Dendritic cell treated with granulocyte-macrophage colony-stimulating factor and Interleukin-4, amounts not matched to agents 40 ng/mL and 50 ng/mL, for 4 days (primary cell): ENCODE measurements around the gene DCDC1.

Source experiments
- H3K27ac Mint-ChIP-seq: one replicate; pipeline ENCODE4 v1.8.0; 2022; ENCODE audit warnings: mild to moderate bottlenecking, mixed read lengths
- H3K27me3 Mint-ChIP-seq: one replicate; pipeline ENCODE4 v1.8.0; 2022; ENCODE audit warnings: mild to moderate bottlenecking, mixed read lengths
- H3K36me3 Mint-ChIP-seq: one replicate; pipeline ENCODE4 v1.8.0; 2022; ENCODE audit warnings: low read depth, mixed read lengths
- H3K4me1 Mint-ChIP-seq: one replicate; pipeline ENCODE4 v1.8.0; 2022; ENCODE audit warnings: low read depth, mixed read lengths
- H3K4me3 Mint-ChIP-seq: one replicate; pipeline ENCODE4 v1.8.0; 2022; ENCODE audit warnings: mild to moderate bottlenecking, moderate library complexity, mixed read lengths
- H3K9me3 Mint-ChIP-seq: one replicate; pipeline ENCODE4 v1.8.0; 2022; ENCODE audit warnings: mixed read lengths
- intact Hi-C: fragments of 100-400 bp; cut with micrococcal nuclease; formaldehyde crosslinking; loops from one replicate; pipeline ENCODE4 v1.15.0; 2022

The DCDC1 gene

DNA sequence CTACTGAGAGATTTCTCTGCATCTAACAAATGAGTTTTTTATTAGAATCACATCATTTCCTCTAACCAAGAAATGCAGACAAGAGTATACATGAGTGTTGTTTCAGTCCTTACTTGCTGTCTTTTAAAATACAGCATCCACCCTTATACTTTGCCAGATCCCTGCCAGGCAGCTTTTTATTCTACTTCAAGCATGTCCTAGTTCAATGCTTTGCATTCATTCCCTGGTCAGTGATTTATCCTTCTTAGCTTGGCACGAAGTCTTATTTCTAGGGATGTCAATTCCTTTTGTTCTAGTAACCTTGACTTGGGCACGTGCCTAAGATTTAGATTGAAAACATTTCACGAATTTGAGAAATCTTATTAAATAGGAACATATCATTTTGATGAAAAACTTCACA lies 476.2 kb downstream of the DCDC1 start:
- H3K9me3 Mint-ChIP-seq = no peaks in the 10 kb centered on the region
- H3K27me3 Mint-ChIP-seq = peaks cover 1% of the 10 kb centered on the region
- intact Hi-C loops = no loop called here
- H3K27ac Mint-ChIP-seq = no peak overlapping the region
- H3K4me1 Mint-ChIP-seq = no peaks in the 10 kb centered on the region
- H3K36me3 Mint-ChIP-seq = no peaks in the 10 kb centered on the region
- no peak overlapping the region for H3K4me3 Mint-ChIP-seq

DNA sequence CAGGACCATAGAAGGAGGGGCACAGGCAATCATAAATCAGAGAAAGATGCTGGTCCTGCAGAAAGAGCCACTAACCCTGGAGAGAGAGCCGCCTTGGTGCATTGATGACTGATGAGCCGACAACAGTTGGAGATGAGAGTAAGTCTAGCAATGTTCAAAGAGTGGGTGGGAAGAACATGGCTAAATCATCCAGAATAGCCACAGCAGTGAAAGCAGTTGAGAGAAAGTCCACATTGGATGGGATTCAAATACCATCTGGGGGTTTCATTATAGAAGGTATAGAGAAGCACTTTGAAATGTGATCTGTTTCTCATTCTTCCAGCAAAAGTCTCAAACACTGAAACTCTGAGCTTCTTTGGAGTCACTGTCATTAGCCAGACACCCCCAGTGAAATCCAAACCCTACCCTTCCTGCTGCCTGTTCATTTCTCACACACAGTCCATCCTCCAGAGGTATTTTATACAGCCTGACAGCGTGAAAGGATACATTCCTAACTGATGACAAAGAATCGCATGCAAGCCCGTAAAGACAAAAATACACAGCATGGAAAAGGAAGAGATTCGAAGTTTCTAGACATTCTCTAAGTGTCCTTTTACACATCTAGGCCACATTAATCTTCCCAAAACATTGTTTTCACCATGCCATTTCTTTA lies 480.3 kb downstream of the DCDC1 start:
- H3K9me3 Mint-ChIP-seq = no peaks in the 10 kb centered on the region
- no peak overlapping the region for H3K27ac Mint-ChIP-seq
- no peaks in the 10 kb centered on the region for H3K4me1 Mint-ChIP-seq
- H3K4me3 Mint-ChIP-seq = no peak overlapping the region
- H3K36me3 Mint-ChIP-seq = no peaks in the 10 kb centered on the region
- intact Hi-C loops = no loop called here
- no peaks in the 10 kb centered on the region for H3K27me3 Mint-ChIP-seq

DNA sequence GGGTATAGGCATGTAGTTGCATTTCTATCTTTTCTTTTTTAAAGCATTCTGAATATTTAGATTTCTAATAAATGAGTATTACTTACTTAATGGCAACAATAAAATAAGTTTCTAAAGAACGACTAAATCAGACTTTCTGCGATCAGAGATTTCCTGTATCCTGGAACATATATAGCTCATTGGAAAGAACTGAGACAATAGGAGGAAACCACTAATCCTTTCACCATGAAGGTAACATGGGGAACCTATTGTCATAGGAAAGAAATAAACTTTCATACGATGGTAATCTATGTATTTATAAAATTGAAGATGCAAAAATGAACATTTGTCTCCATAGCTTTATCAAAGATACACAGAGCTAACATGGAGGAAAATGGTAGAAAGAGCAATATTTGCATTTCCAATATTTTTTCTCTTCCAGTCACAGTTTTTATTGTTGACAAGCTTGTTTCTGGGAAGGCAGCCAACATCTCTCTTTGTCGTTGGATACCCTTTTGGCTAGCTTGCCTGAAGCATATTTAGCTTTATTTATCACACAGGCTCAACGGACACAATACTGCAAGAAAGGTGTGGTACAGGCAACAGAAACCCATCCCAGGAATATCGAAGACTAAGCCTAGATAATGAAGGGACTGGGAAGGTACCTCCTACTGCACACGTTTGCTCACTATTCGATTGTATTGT lies 490.1 kb downstream of the DCDC1 start:
- no peaks in the 10 kb centered on the region for H3K36me3 Mint-ChIP-seq
- H3K9me3 Mint-ChIP-seq = no peaks in the 10 kb centered on the region
- intact Hi-C loops = no loop called here
- H3K27ac Mint-ChIP-seq = no peak overlapping the region
- no peak overlapping the region for H3K4me3 Mint-ChIP-seq
- H3K27me3 Mint-ChIP-seq = peaks cover 2% of the 10 kb centered on the region
- H3K4me1 Mint-ChIP-seq = no peaks in the 10 kb centered on the region

DNA sequence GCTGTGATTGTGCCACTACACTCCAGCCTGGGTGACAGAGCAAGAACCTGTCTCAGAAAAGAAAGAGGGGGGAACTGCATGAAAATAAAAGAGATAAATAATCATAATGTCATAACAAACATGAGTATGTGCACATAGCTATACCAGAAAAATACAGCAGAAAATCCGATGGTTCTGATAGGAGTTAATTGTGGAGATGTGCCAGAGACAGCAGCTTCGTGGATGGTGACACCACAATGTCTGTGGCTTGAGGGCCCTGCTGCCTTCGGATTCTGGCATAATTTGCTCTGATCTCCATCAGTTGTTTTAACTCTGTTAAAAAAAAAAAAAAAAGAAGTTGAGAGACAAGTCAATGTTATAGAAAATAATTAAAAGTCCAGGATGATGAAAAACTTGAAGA lies 491.1 kb downstream of the DCDC1 start:
- Mint-ChIP-seq H3K4me1 (no peaks in the 10 kb centered on the region), H3K4me3 (no peak overlapping the region), H3K27me3 (peaks cover 2% of the 10 kb centered on the region), H3K36me3 (no peaks in the 10 kb centered on the region), H3K27ac (no peak overlapping the region), H3K9me3 (no peaks in the 10 kb centered on the region)
- intact Hi-C loops = no loop called here

DNA sequence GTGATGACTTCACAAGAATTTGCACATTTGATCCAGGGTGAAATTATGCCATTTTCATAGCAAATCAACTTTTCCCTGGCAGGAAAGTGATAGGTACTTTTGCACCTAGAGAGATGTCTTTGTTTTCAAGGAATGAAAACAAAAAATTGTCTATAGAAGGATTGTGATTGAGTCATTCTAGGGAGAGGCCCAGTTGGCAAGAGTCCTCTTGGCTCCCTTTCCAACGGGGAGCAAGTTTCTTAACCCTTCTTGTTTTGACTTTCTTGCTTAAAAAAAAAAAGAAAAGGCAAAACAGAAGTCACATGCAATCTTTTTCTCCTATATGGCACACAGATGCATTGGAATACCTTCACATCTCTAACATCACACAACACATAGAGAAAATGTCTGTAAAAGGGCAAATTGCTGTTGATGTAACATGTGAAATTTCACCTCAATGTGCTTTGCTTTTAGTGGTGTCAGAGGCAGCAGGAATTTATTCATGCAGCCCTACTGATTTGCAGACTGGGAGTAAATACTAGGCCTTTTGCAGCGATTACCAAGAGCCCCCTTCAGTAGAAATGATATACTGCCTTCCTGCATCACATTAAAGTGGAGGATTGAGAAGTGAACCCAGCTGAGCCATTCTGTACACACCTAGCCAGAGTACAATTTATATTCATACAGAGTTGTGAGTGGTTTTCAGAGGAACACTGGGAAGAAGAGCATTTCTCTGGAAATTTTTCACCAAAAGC lies 492.7 kb downstream of the DCDC1 start:
- Mint-ChIP-seq H3K9me3 (no peaks in the 10 kb centered on the region), H3K27ac (no peak overlapping the region), H3K36me3 (no peaks in the 10 kb centered on the region), H3K4me3 (no peak overlapping the region), H3K4me1 (no peaks in the 10 kb centered on the region), H3K27me3 (no peaks in the 10 kb centered on the region)
- intact Hi-C loops = no loop called here

DNA sequence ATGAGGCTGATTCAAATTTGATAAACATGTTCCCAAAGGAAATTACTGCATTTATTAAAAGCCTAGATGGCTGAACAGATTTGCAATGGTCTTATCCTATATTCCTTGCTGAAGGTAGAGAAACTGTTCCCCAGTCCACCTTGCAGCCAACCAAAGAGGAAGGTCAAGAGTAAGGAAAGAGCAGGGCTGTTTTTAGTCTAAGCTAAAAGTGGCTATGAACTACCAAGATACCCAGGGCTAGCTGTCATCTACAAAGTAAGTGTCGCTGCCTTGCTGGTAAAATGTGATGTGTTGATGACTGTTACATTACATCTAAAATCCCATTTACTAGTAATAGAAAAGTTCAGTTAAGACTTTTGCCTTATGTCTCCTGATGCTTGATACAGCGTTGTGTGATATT lies 493.3 kb downstream of the DCDC1 start:
- H3K27ac Mint-ChIP-seq = no peak overlapping the region
- intact Hi-C loops = no loop called here
- H3K36me3 Mint-ChIP-seq = no peaks in the 10 kb centered on the region
- H3K4me3 Mint-ChIP-seq = no peak overlapping the region
- H3K27me3 Mint-ChIP-seq = no peaks in the 10 kb centered on the region
- no peaks in the 10 kb centered on the region for H3K4me1 Mint-ChIP-seq
- H3K9me3 Mint-ChIP-seq = no peaks in the 10 kb centered on the region

DNA sequence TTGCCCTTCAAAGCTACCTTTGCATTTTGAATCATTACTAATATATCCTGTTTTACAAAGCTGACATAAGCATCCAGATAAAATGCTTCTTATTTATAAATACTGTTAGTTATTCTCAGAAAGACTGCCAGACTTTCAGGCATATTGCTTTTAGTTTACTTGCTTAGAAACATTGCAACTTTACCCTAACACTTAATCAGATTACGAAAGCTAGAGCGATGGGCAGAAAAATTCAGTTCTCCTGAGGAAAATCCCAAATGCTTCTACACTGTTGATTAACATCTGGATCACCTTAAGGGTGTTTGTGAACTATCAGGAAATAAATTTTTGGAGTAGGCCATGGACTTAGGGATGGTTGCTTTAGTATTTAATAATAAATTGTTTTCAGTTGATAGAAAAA lies 493.7 kb downstream of the DCDC1 start:
- Mint-ChIP-seq H3K4me3 (no peak overlapping the region), H3K4me1 (no peaks in the 10 kb centered on the region), H3K27me3 (no peaks in the 10 kb centered on the region), H3K9me3 (no peaks in the 10 kb centered on the region), H3K27ac (no peak overlapping the region), H3K36me3 (no peaks in the 10 kb centered on the region)
- intact Hi-C loops = no loop called here

DNA sequence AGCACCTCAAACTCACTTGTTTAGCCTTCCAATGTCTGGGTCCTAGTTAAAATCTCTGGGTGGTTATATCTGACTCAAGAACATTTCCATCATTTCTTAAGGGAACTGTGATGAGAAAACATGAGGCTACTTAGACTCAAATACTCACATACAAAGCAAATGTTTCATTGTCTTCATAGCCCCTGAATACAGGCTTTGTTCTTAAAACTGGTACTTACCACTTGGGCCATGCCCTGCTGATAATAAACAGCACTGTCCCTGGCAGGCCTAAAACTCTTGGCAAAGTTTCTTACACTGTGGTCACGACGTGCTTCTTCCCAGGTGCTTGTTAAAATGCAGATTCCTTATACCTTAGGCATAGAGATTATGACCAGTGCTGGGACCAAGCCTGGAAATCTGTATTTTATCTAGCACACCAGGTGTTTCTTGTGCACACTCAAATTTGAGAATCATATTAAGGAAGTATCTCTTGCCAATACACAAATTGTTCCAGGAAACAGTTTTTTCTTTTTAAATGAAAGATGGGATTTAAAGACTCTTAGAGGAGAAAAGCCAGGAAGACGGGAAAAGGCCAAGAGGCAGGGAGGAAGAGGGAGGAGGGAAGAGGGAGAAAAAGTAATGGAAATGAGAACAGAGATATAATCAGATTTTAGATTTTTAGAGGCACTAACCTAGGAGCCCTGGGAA lies 495.5 kb downstream of the DCDC1 start:
- H3K27me3 Mint-ChIP-seq = peaks cover 1% of the 10 kb centered on the region

DNA sequence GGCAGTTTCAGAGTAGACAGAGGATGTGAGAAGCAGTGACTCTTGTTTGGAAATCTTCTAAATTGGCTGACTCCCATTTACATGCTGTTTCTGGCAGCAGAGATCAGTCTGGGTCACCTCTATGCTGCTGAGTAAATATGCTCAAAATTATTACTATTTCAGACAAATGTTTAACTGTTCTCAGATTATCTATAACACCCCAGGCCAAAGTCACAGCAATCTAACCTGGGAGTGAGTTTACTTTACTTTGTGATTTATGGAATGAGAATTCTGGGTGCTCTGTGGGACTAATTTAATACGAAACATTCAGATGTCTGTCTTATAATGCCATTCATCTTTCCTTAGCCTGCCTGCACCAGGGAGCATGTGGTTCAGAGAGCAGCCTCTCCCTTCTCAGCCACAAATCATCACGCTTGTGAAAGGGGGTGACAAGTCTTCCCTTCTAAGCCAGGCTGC lies 500.9 kb downstream of the DCDC1 start:
- H3K4me1 Mint-ChIP-seq = no peaks in the 10 kb centered on the region
- H3K27me3 Mint-ChIP-seq = peaks cover 1% of the 10 kb centered on the region
- H3K27ac Mint-ChIP-seq = no peak overlapping the region
- no peaks in the 10 kb centered on the region for H3K36me3 Mint-ChIP-seq
- no peaks in the 10 kb centered on the region for H3K9me3 Mint-ChIP-seq
- no peak overlapping the region for H3K4me3 Mint-ChIP-seq
- intact Hi-C loops = no loop called here

More for the DNA sequence above, 495.5 kb downstream of the DCDC1 start:
- H3K4me3 Mint-ChIP-seq = no peak overlapping the region
- intact Hi-C loops = no loop called here
- H3K27ac Mint-ChIP-seq = no peak overlapping the region
- H3K4me1 Mint-ChIP-seq = no peaks in the 10 kb centered on the region
- no peaks in the 10 kb centered on the region for H3K9me3 Mint-ChIP-seq
- no peaks in the 10 kb centered on the region for H3K36me3 Mint-ChIP-seq

DNA sequence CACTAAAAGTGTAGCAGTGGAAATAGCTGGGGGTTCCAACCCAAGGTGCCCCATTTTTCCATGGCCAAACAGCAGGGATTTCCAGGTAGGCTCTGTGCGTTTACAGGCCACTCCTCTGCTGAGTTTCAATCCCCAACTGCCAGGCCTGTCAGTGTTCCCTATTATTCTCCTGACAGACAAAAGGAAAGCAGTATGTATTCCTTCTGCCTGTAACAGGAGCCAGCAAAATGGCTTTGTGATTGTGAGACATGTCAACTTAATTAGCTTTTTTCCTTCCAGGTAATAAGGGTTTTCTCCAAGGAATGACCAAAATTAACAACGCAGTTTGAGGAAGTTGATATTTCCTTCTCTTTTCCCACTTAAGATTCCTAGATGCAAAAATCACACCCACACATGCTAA lies 506.3 kb downstream of the DCDC1 start:
- Mint-ChIP-seq H3K36me3 (no peaks in the 10 kb centered on the region), H3K9me3 (no peaks in the 10 kb centered on the region), H3K27me3 (peaks cover 1% of the 10 kb centered on the region), H3K4me3 (no peak overlapping the region), H3K4me1 (no peaks in the 10 kb centered on the region), H3K27ac (no peak overlapping the region)
- intact Hi-C loops = no loop called here

DNA sequence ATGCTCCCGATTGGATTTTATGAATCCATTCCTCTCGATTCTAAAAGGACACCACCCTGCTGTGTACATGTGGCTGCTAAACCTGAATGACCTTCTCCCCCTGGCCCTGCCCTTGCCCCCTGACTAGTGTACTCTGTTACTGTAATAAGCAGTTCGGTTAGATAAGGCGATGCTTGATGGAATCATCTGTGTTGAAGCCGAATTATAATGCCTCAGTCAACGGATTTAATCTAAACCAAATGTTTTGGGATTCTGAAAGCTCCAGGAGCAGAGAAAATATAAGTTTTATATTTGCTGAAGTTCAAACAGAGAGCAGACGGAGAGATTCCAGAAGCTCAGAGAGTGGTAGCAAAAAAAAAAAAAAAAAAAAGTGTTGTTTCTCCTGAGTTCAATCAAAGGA lies 508.0 kb downstream of the DCDC1 start:
- Mint-ChIP-seq H3K27ac (no peak overlapping the region), H3K4me3 (no peak overlapping the region), H3K4me1 (no peaks in the 10 kb centered on the region), H3K9me3 (no peaks in the 10 kb centered on the region), H3K36me3 (no peaks in the 10 kb centered on the region), H3K27me3 (peaks cover 1% of the 10 kb centered on the region)
- intact Hi-C loops = no loop called here

DNA sequence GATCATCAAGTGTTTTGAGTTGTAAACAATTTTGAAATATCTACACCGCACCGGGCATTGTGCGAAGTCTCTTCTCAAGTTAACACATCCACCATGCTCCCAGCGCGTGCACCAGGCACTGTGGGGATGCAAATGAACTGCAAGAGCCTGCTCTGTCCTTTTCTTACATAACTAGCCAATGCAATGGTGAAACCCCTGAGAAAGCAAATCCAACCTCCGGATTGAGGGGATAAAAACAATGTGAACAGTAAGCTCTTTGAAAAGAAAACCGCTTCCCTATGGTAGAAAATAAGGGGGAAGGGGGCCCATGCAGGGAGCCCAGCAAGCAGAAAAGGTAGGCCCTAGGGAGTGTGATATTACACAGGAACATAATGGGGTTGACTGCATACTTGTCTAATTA lies 508.5 kb downstream of the DCDC1 start:
- no peak overlapping the region for H3K27ac Mint-ChIP-seq
- no peaks in the 10 kb centered on the region for H3K9me3 Mint-ChIP-seq
- H3K27me3 Mint-ChIP-seq = peaks cover 1% of the 10 kb centered on the region
- H3K4me1 Mint-ChIP-seq = no peaks in the 10 kb centered on the region
- intact Hi-C loops = no loop called here
- no peak overlapping the region for H3K4me3 Mint-ChIP-seq
- no peaks in the 10 kb centered on the region for H3K36me3 Mint-ChIP-seq

DNA sequence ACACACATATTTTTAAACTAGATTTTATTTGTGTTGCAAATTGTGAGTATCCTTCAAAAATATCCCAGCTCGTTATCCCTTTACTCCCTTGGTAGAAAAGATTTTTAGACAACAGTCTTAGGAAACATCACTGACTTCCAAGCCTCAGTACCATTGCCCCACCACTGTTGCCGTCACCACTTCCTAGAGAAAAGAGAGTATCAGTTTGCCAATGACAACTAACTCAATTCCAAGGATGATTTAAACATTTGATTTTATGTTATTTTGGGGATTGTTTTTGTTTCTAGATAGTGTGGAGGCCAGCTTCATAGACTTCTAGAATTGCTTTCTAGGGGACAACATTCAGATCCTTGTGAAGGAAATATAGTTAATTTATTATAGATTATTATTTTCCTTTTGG lies 509.4 kb downstream of the DCDC1 start:
- Mint-ChIP-seq H3K4me3 (no peak overlapping the region), H3K27ac (no peak overlapping the region), H3K9me3 (no peaks in the 10 kb centered on the region), H3K4me1 (no peaks in the 10 kb centered on the region), H3K36me3 (no peaks in the 10 kb centered on the region), H3K27me3 (peaks cover 1% of the 10 kb centered on the region)
- intact Hi-C loops = no loop called here

DNA sequence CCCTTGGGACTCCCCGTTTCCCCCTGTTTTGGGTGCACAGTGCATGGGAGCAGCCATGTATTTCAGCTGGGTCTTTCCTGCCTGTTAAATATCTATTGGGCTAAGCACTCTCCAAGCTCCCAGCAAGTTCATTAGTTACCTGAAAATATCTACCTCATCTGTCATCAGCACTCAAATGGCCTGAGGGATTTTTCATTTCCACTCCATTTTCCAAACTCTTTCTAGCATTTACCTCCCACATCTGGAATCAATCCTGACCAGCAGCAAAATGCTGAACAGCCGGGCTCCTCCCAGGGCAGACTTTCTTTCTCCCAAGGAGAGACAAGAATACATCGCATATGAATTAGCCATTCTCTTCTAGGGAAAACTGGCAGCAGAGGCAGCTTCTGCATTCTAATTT lies 509.9 kb downstream of the DCDC1 start:
- Mint-ChIP-seq H3K4me3 (no peak overlapping the region), H3K27me3 (peaks cover 1% of the 10 kb centered on the region), H3K4me1 (no peaks in the 10 kb centered on the region), H3K27ac (no peak overlapping the region), H3K9me3 (no peaks in the 10 kb centered on the region), H3K36me3 (no peaks in the 10 kb centered on the region)
- intact Hi-C loops = no loop called here
